Subcutaneous adipose tissue (tissue), 4 donors: Measurements from ENCODE around the gene OR5H14. TPM values are rescaled to one million over a fixed set of nuclear protein-coding genes. Genes with fewer than 3 reads are reported as not detected.

Experiments
- total RNA-seq, 4 donors: library from RNA; depleted of rRNA; stranded (reverse); fragments of >200 nt; gene quantifications; one replicate each; pipeline ENCODE4 v1.1.0, GENCODE V29; 2016
- TF ChIP-seq, protein P1 (sequence below): fragments of 450-650 bp; IDR thresholded peaks from one replicate; pipeline ENCODE4 v1.5.1; 2016; ENCODE audit warnings: low read depth, mild to moderate bottlenecking, control low read depth, antibody characterized with exemption, moderate library complexity

Gene OR5H14
- not detected for total RNA-seq

GRCh38 chr3:98147179-98147578, at the start of gene OR5H14:
Gene OR5H14 (plus strand): TSS chr3:98147479. CDS start chr3:98149386, 1,907 bp downstream.
- TF ChIP-seq, protein P1, sequence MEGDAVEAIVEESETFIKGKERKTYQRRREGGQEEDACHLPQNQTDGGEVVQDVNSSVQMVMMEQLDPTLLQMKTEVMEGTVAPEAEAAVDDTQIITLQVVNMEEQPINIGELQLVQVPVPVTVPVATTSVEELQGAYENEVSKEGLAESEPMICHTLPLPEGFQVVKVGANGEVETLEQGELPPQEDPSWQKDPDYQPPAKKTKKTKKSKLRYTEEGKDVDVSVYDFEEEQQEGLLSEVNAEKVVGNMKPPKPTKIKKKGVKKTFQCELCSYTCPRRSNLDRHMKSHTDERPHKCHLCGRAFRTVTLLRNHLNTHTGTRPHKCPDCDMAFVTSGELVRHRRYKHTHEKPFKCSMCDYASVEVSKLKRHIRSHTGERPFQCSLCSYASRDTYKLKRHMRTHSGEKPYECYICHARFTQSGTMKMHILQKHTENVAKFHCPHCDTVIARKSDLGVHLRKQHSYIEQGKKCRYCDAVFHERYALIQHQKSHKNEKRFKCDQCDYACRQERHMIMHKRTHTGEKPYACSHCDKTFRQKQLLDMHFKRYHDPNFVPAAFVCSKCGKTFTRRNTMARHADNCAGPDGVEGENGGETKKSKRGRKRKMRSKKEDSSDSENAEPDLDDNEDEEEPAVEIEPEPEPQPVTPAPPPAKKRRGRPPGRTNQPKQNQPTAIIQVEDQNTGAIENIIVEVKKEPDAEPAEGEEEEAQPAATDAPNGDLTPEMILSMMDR, result no peak

- TF ChIP-seq, protein P1, result no peak
Measured at GRCh38 chr3:98099848-98100247, 47.4 kb upstream of the OR5H14 start.

- TF ChIP-seq, protein P1, result no peak
Measured at GRCh38 chr3:98108162-98108561, 39.1 kb upstream of the OR5H14 start.

- TF ChIP-seq, protein P1, result no peak
Measured at GRCh38 chr3:98109807-98110549, 37.3 kb upstream of the OR5H14 start.

DNA sequence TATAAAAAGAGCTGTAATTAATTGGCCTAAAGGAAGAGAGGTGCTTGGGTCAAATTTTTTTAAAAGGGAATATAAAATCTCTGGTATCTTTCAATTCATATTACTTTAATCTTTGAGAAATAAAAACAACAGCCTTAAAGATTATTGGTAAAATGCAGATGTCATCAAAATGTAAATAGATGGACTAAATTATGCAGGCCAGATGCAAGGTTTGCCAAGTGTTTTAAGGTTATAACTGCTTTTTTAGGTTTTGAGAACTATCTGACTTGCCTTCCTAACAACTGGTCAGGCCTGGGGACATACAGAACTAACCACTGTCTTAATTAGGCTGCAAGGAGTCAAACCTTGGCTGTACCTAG, 36.8 kb upstream of the OR5H14 start:
- TF ChIP-seq, protein P1, result no peak

DNA sequence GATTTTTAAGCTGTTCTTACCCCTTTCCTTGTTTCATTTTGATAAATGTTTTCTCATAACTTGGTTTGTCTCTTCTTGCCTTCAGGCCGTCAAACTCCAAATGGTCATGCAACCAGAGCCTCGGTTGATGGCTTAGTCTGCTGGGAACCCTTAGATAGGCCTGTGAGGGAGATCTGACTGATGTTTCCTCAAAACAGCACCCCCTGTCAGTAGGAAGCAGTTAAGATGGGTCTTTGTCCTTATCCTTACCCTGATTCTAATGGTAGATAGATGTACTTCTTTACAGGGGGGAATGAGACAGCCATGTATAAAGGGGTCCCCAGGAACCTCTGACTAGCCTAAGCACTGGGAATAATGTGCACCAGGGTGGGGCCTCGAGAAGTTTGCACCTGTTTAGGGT, 33.0 kb upstream of the OR5H14 start:
- TF ChIP-seq, protein P1, result no peak

- TF ChIP-seq, protein P1, result no peak
Measured at GRCh38 chr3:98115717-98116116, 31.6 kb upstream of the OR5H14 start.
